Measurements from ENCODE around the gene PRKAG2. TPM values are rescaled to one million over a fixed set of nuclear protein-coding genes. Genes with fewer than 3 reads are reported as not detected.

Gene PRKAG2
- total and polyA plus RNA-seq, 8 donors: 7.4 to 16.7 (median 9.2) TPM

DNA sequence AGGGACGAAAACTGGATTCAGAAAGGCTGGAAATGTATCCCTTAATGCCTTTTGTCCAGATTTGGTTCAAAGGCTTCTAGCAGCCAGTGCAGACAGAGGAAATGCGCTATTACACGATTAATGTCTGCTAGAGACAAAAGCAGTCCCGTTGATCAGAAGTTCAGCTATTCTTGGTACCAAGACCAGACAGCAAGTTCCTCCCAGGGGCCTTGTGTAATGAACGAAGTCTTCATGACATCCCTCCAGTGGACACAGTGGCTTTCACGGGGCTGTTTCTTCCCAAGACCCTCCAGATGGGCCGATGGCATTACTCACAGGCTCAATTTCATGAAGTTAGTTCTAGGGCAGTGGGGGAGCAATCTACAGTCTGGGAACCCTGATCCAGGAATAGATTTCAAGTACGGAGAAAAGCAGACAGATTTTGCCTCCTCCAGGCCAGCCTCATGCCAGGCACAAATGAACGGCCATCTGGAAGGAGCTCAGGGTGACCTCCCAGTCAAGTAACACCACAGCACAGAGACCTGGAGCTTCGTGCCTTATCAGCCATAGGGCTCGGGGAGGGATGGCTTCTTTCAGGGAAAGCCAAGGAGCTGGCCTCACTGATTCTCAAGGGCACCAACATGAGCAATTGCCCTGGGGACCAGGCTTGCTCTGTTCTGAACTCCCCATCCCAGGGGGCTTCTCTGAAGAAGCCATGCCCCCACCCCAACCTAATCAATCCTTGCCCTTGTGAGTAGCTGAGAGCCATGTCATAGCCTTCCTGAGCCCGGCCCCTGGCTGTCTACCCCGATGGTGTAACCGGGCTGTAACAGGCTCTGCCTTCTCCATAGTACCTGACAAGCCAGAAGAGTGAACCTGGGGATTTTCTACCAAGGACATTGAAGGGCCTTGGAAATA lies 101.1 kb downstream of the PRKAG2 start:
- Histone ChIP-seq H3K36me3 (no peaks in the 10 kb centered on the region), H3K27ac (no peak overlapping the region), H3K27me3 (no peaks in the 10 kb centered on the region), H3K4me3 (no peak overlapping the region), H3K9me3 (no peaks in the 10 kb centered on the region), H3K4me1 (no peaks in the 10 kb centered on the region)
- DNase-seq: peak in 1 of 6 donors; percentile 29
- TF ChIP-seq, protein P1, sequence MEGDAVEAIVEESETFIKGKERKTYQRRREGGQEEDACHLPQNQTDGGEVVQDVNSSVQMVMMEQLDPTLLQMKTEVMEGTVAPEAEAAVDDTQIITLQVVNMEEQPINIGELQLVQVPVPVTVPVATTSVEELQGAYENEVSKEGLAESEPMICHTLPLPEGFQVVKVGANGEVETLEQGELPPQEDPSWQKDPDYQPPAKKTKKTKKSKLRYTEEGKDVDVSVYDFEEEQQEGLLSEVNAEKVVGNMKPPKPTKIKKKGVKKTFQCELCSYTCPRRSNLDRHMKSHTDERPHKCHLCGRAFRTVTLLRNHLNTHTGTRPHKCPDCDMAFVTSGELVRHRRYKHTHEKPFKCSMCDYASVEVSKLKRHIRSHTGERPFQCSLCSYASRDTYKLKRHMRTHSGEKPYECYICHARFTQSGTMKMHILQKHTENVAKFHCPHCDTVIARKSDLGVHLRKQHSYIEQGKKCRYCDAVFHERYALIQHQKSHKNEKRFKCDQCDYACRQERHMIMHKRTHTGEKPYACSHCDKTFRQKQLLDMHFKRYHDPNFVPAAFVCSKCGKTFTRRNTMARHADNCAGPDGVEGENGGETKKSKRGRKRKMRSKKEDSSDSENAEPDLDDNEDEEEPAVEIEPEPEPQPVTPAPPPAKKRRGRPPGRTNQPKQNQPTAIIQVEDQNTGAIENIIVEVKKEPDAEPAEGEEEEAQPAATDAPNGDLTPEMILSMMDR (IDR thresholded peaks at IDR 0.05): no peak
- WGBS, 2 donors: 80 to 82% methylated on average over 14 of the region's 14 CpGs
- FAIRE-seq: no peak
- ATAC-seq: no peak
- intact Hi-C loops (cut with DNase I): no loop called here

DNA sequence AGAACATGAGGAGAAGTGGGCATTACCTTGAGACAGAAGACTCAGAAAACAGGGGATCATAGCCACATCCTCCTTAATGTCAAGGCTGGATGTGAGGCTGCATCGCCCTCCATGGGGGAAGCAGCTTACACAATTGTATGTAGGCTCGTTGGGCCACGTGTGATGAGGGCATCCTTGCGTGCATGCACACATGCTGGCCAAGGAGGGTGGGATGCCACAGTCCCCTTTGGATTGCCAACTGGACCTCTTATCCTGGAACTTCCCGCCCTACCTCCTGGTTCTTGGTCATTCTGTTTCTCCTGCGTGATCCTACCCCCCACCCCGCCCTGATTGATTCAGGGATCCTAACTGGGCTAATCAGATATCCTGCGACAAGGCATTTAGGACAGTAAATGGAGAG lies 102.0 kb downstream of the PRKAG2 start:
- no peak for FAIRE-seq
- 96 to 97% methylated on average over 8 of the region's 8 CpGs for WGBS, 2 donors
- H3K4me3 ChIP-seq: no peak overlapping the region
- H3K27me3 ChIP-seq: no peaks in the 10 kb centered on the region
- no peaks in the 10 kb centered on the region for H3K4me1 ChIP-seq
- H3K9me3 ChIP-seq: no peaks in the 10 kb centered on the region
- TF ChIP-seq, protein P1 (IDR thresholded peaks at IDR 0.05): no peak
- DNase-seq: peak in 1 of 6 donors; percentile 33
- ATAC-seq: no peak
- intact Hi-C loops (cut with DNase I): no loop called here
- H3K27ac ChIP-seq: no peak overlapping the region
- no peaks in the 10 kb centered on the region for H3K36me3 ChIP-seq

DNA sequence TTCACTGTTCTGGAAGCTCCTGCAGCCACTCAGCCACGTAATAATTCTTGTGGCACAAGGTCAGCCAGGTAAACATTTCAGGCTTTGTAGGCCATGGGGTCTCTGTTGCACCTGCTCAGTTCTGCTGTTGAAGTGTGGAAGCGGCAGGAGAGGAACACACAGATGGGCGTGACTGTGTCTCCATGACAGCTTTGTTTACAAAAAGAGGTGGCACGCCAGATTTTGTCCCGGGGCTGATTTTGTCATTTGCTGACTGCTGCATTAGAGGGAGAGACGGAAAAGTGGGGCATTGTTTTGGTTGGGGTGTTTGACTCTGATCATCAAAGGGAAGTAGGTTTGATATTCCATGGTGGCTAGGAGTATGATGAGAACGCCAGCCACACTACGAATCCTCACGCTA lies 103.1 kb downstream of the PRKAG2 start:
- Histone ChIP-seq H3K9me3 (no peaks in the 10 kb centered on the region), H3K27ac (no peak overlapping the region), H3K36me3 (no peaks in the 10 kb centered on the region), H3K27me3 (no peaks in the 10 kb centered on the region), H3K4me3 (no peak overlapping the region), H3K4me1 (no peaks in the 10 kb centered on the region)
- ATAC-seq: no peak
- WGBS, 2 donors: 80 to 83% methylated on average over 9 of the region's 9 CpGs
- peak in 1 of 6 donors; percentile 10 for DNase-seq
- FAIRE-seq: no peak
- TF ChIP-seq, protein P1 (IDR thresholded peaks at IDR 0.05): no peak
- intact Hi-C loops (cut with DNase I): no loop called here

DNA sequence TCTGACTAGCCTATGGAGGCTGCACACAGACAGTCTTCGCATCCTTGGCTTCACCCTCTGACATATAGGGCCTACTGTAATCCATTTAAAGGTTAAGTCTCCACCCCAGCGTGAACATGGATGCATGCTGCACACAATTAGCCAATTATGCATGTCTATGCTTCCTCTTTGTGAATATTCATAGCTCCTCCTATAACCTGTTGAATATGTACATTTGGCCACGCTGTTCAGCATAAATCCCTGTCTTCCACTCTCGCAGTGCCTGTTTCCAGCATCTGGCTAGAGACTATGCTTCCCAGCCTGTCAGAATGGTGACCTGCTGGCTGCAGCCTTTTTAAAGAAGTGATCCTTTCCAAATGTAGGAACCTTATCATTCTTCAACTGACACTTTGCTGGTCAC lies 106.7 kb downstream of the PRKAG2 start:
- 91 to 98% methylated on average over 4 of the region's 4 CpGs for WGBS, 2 donors

More for the DNA sequence above, 106.7 kb downstream of the PRKAG2 start:
- H3K4me3 ChIP-seq: no peak overlapping the region
- H3K27me3 ChIP-seq: no peaks in the 10 kb centered on the region
- TF ChIP-seq, protein P1 (IDR thresholded peaks at IDR 0.05): no peak
- H3K36me3 ChIP-seq: no peaks in the 10 kb centered on the region
- H3K4me1 ChIP-seq: no peaks in the 10 kb centered on the region
- H3K9me3 ChIP-seq: no peaks in the 10 kb centered on the region
- DNase-seq: peak in 1 of 6 donors; percentile 8
- intact Hi-C loops (cut with DNase I): no loop called here
- no peak overlapping the region for H3K27ac ChIP-seq
- ATAC-seq: no peak
- no peak for FAIRE-seq
